ENCODE results near the gene LIMA1.

DNA sequence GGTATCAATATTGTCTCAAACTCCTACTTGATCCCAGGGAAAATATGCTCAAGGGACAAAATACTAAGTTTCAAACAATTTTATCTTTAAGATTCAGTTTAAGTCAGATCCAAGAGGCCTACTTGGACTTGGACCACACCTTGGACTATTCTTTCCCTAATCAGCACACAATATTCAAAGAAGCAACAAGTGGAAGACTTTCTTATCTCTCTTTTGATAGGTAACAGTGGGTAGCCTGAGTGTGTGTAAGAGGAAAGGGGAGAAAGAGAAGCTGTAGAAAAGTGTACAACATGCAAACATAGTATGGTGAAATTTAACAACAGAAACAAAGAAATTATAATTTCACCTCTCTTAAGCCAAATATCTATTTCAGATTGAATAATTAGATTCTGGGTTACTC, 122.7 kb downstream of the LIMA1 start:
- TF ChIP-seq POLR2A (IDR thresholded peaks at IDR 0.05; ENCODE audit: low read length) (no peak), GATA1 (IDR thresholded peaks at IDR 0.05; ENCODE audit: low read depth, low read length) (no peak)

Data from erythroblast (primary cell).